BLaER1 treated with 17β-estradiol and CSF1 and Interleukin-3, amounts not matched to agents 10 nM and 100 nM (cell line): ENCODE data around the gene THSD7B.

ENCODE experiments used
- H3K27ac ChIP-seq, 11 experiments: shearing (Covaris generic); formaldehyde crosslinking; 2 replicates each; pipeline ENCODE4 v1.8.1; 2022
- H3K27me3 ChIP-seq, 11 experiments: shearing (Covaris generic); formaldehyde crosslinking; 2 replicates each; pipeline ENCODE4 v1.8.1; 2022
- H3K36me3 ChIP-seq, 11 experiments: shearing (Covaris generic); formaldehyde crosslinking; 2 replicates each; pipeline ENCODE4 v1.8.1; 2022
- H3K4me1 ChIP-seq, 10 experiments: shearing (Covaris generic); formaldehyde crosslinking; 2 replicates each; pipeline ENCODE4 v1.8.1; 2022
- H3K4me2 ChIP-seq, 11 experiments: shearing (Covaris generic); formaldehyde crosslinking; 2 replicates each; pipeline ENCODE4 v1.8.1; 2022
- H3K4me3 ChIP-seq, 10 experiments: shearing (Covaris generic); formaldehyde crosslinking; 2 replicates each; pipeline ENCODE4 v1.8.1; 2022
- H3K9ac ChIP-seq, 11 experiments: shearing (Covaris generic); formaldehyde crosslinking; 2 replicates each; pipeline ENCODE4 v1.8.1; 2022
- H3K9me3 ChIP-seq, 11 experiments: shearing (Covaris generic); formaldehyde crosslinking; replicated peaks in 1 of 11; 2 replicates each; pipeline ENCODE4 v1.8.1; 2022
- H4K20me1 ChIP-seq, 11 experiments: shearing (Covaris generic); formaldehyde crosslinking; 2 replicates each; pipeline ENCODE4 v1.8.1; 2022
- Cebpa-rat ChIP-seq, 11 experiments: shearing (Covaris generic); IDR thresholded peaks; 2 replicates each; pipeline ENCODE4 v1.8.1; 2022

THSD7B gene

DNA sequence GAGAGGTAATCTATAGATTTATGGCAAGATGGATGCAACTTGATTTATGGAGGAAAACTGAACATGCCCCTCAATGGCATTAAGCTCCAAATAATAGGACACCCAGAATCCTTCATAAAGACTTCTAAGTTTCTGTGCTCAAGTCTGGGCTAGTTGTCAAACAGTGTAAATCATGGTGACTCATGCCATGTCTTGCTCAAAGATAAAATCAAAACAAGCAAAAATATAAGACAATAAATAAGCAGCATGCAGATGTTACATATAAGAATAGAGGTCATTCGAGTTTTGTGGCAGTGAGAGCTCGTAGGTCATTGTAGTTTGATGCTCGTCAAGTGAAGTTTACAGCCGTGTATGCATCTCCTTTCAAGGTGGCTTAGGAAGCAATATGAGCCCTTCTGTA, 403.2 kb downstream of the THSD7B start:
- Histone ChIP-seq H3K27ac (no peak overlapping the region), H3K27me3 (no peaks in the 10 kb centered on the region), H3K9ac (no peak overlapping the region), H4K20me1 (no peaks in the 10 kb centered on the region), H3K36me3 (no peaks in the 10 kb centered on the region), H3K9me3 (no peaks in the 10 kb centered on the region), H3K4me2 (no peak overlapping the region), H3K4me3 (no peak overlapping the region), H3K4me1 (no peaks in the 10 kb centered on the region)
- no peak for TF ChIP-seq Cebpa-rat (IDR thresholded peaks at IDR 0.05)

- no peak overlapping the region for H3K27ac ChIP-seq
- H3K36me3 ChIP-seq = no peaks in the 10 kb centered on the region
- H4K20me1 ChIP-seq = no peaks in the 10 kb centered on the region
Observed at GRCh38 chr2:137172162-137172561, 406.8 kb downstream of the THSD7B start.

GRCh38 chr2:137173463-137173862, 408.1 kb downstream of the THSD7B start:
- 0 out of 22 replicates have a peak, but pooled peaks cover 0 to 5% (median 0%) of the 10 kb centered on the region in 11 experiments for H3K9me3 ChIP-seq
- TF ChIP-seq Cebpa-rat (IDR thresholded peaks at IDR 0.05) = no peak
- H3K4me1 ChIP-seq = peaks cover 0 to 23% (median 0%) of the 10 kb centered on the region in 10 experiments; a peak in 8 of 20 replicates
- no peaks in the 10 kb centered on the region for H3K27me3 ChIP-seq
- H3K9ac ChIP-seq = no peak overlapping the region
- H3K27ac ChIP-seq = no peak overlapping the region
- no peaks in the 10 kb centered on the region for H3K36me3 ChIP-seq
- H3K4me2 ChIP-seq = 0 out of 22 replicates have a peak overlapping the region, but pooled peaks of 1 of the 11 experiments have one; percentile 7
- no peaks in the 10 kb centered on the region for H4K20me1 ChIP-seq
- no peak overlapping the region for H3K4me3 ChIP-seq

More at GRCh38 chr2:137172162-137172561, 406.8 kb downstream of the THSD7B start:
- H3K27me3 ChIP-seq = no peaks in the 10 kb centered on the region
- H3K4me1 ChIP-seq = peaks cover 0 to 10% (median 0%) of the 10 kb centered on the region in 10 experiments; a peak in 5 of 20 replicates
- no peak overlapping the region for H3K9ac ChIP-seq
- no peak for TF ChIP-seq Cebpa-rat (IDR thresholded peaks at IDR 0.05)
- no peak overlapping the region for H3K4me2 ChIP-seq
- H3K4me3 ChIP-seq = no peak overlapping the region
- no peaks in the 10 kb centered on the region for H3K9me3 ChIP-seq

DNA sequence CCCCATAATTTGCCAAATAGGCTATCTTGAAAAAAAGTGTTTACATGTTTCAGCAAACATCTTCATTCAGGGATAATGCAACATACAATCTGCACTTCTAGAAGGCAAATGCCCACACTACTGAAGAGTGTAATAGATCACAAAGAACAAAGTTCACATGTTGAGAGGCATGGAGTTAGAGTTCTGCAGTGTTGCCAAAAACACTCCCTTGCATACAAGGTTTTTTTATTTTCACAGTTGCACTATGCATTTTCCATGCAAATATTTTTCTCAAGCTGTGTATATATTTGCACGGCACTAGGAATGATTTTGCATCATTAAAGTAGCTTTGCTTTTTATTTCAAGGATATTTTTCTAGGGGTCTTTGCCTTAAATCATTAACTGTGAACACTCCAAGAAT, 409.9 kb downstream of the THSD7B start:
- Histone ChIP-seq H3K36me3 (no peaks in the 10 kb centered on the region), H3K4me2 (no peak overlapping the region), H3K4me1 (peaks cover 0 to 41% (median 0%) of the 10 kb centered on the region in 10 experiments; a peak in 8 of 20 replicates), H4K20me1 (no peaks in the 10 kb centered on the region), H3K9ac (no peak overlapping the region), H3K4me3 (no peak overlapping the region), H3K27ac (no peak overlapping the region), H3K27me3 (no peaks in the 10 kb centered on the region), H3K9me3 (0 out of 22 replicates have a peak, but pooled peaks cover 0 to 5% (median 0%) of the 10 kb centered on the region in 11 experiments)
- no peak for TF ChIP-seq Cebpa-rat (IDR thresholded peaks at IDR 0.05)

GRCh38 chr2:137178951-137179377, 413.6 kb downstream of the THSD7B start:
- Histone ChIP-seq H3K36me3 (no peaks in the 10 kb centered on the region), H3K4me2 (peak overlapping the region in 4 of 11 experiments; percentile 15 to 84 (median 72); a peak in 6 of 22 replicates), H3K27ac (peak overlapping the region in 6 of 11 experiments; percentile 30 to 89 (median 80); a peak in 11 of 22 replicates), H3K27me3 (no peaks in the 10 kb centered on the region), H3K4me1 (peaks cover 0 to 50% (median 0%) of the 10 kb centered on the region in 10 experiments; a peak in 8 of 20 replicates), H3K4me3 (peak overlapping the region in 1 of 10 experiments; percentile 6; a peak in 1 of 20 replicates), H4K20me1 (no peaks in the 10 kb centered on the region), H3K9ac (peak overlapping the region in 4 of 11 experiments; percentile 45 to 66 (median 56); a peak in 6 of 22 replicates), H3K9me3 (0 out of 22 replicates have a peak, but pooled peaks cover 0 to 5% (median 0%) of the 10 kb centered on the region in 11 experiments)
- peak in 3 of 11 experiments; percentile 8 to 59 (median 17); a peak in 2 of 22 replicates for TF ChIP-seq Cebpa-rat (IDR thresholded peaks at IDR 0.05)

GRCh38 chr2:137179542-137179941, 414.2 kb downstream of the THSD7B start:
- Histone ChIP-seq H3K36me3 (no peaks in the 10 kb centered on the region), H3K27ac (peak overlapping the region in 6 of 11 experiments; percentile 30 to 89 (median 80); a peak in 11 of 22 replicates)
- TF ChIP-seq Cebpa-rat (IDR thresholded peaks at IDR 0.05) = no peak

GRCh38 chr2:137180012-137180411, 414.7 kb downstream of the THSD7B start:
- H3K27ac ChIP-seq = peak overlapping the region in 4 of 11 experiments; percentile 79 to 89 (median 83); a peak in 7 of 22 replicates

More at GRCh38 chr2:137179542-137179941, 414.2 kb downstream of the THSD7B start:
- no peak overlapping the region for H3K4me3 ChIP-seq
- peak overlapping the region in 4 of 11 experiments; percentile 15 to 84 (median 72); a peak in 6 of 22 replicates for H3K4me2 ChIP-seq
- H3K9me3 ChIP-seq = 0 out of 22 replicates have a peak, but pooled peaks cover 0 to 5% (median 0%) of the 10 kb centered on the region in 11 experiments
- H4K20me1 ChIP-seq = no peaks in the 10 kb centered on the region
- H3K4me1 ChIP-seq = peaks cover 0 to 50% (median 0%) of the 10 kb centered on the region in 10 experiments; a peak in 8 of 20 replicates
- H3K27me3 ChIP-seq = no peaks in the 10 kb centered on the region
- H3K9ac ChIP-seq = peak overlapping the region in 3 of 11 experiments; percentile 49 to 66 (median 58); a peak in 3 of 22 replicates

GRCh38 chr2:137181370-137181769, 416.0 kb downstream of the THSD7B start:
- Histone ChIP-seq H3K36me3 (no peaks in the 10 kb centered on the region), H3K4me3 (no peak overlapping the region), H3K27me3 (no peaks in the 10 kb centered on the region), H3K9me3 (peaks cover 0 to 12% (median 0%) of the 10 kb centered on the region in 11 experiments; a peak in 4 of 22 replicates), H3K9ac (no peak overlapping the region), H4K20me1 (no peaks in the 10 kb centered on the region), H3K4me1 (peaks cover 0 to 48% (median 0%) of the 10 kb centered on the region in 10 experiments; a peak in 8 of 20 replicates), H3K27ac (no peak overlapping the region), H3K4me2 (no peak overlapping the region)
- no peak for TF ChIP-seq Cebpa-rat (IDR thresholded peaks at IDR 0.05)

More at GRCh38 chr2:137180012-137180411, 414.7 kb downstream of the THSD7B start:
- H3K9me3 ChIP-seq = peaks cover 0 to 5% (median 0%) of the 10 kb centered on the region in 11 experiments; a peak in 2 of 22 replicates
- no peaks in the 10 kb centered on the region for H3K27me3 ChIP-seq
- peak overlapping the region in 2 of 11 experiments; percentile 83 to 84; a peak in 4 of 22 replicates for H3K4me2 ChIP-seq
- H3K4me3 ChIP-seq = no peak overlapping the region
- no peak for TF ChIP-seq Cebpa-rat (IDR thresholded peaks at IDR 0.05)
- no peak overlapping the region for H3K9ac ChIP-seq
- H4K20me1 ChIP-seq = no peaks in the 10 kb centered on the region
- no peaks in the 10 kb centered on the region for H3K36me3 ChIP-seq
- peaks cover 0 to 50% (median 0%) of the 10 kb centered on the region in 10 experiments; a peak in 8 of 20 replicates for H3K4me1 ChIP-seq

GRCh38 chr2:137182071-137182470, 416.7 kb downstream of the THSD7B start:
- Histone ChIP-seq H3K4me2 (no peak overlapping the region), H3K4me1 (peaks cover 0 to 44% (median 0%) of the 10 kb centered on the region in 10 experiments; a peak in 8 of 20 replicates), H3K9me3 (peaks cover 0 to 16% (median 0%) of the 10 kb centered on the region in 11 experiments; a peak in 5 of 22 replicates), H3K9ac (no peak overlapping the region), H4K20me1 (no peaks in the 10 kb centered on the region), H3K27ac (no peak overlapping the region), H3K4me3 (no peak overlapping the region), H3K27me3 (no peaks in the 10 kb centered on the region), H3K36me3 (no peaks in the 10 kb centered on the region)
- no peak for TF ChIP-seq Cebpa-rat (IDR thresholded peaks at IDR 0.05)
